PC-9 (cell line): ENCODE results near the gene TERT. TPM values are rescaled to one million over a fixed set of nuclear protein-coding genes. Genes with fewer than 3 reads are reported as not detected.

Experiments
- BruUV-seq: library from RNA; stranded (reverse); fragments of 400-500 nt; replicated peaks from 2 replicates; lab custom pipeline; 2021; lab: Mats Ljungman, UMichigan
- CTCF ChIA-PET: fragments of 300-600 bp; sonication (Branson Sonifier 250); formaldehyde crosslinking; loops from one replicate; lab custom pipeline; 2022; ENCODE audit warnings: antibody characterized with exemption; lab: Charles Lee
- POLR2A ChIA-PET: fragments of 300-600 bp; sonication (Branson Sonifier 250); formaldehyde crosslinking; loops from one replicate; lab custom pipeline; 2022; ENCODE audit warnings: antibody characterized with exemption; ENCODE audit not compliant: unreplicated experiment; lab: Charles Lee
- DNase-seq, 2 experiments: peaks; one replicate each; pipeline versions ENCODE4 v3.0.0 to v3.0.0-alpha.2; 2015 to 2022; ENCODE audit warnings: mixed read lengths in 1 of 2
- H2AFZ ChIP-seq: fragments of 200-600 bp; sonication (generic); 2 replicates; pipeline ENCODE4 v1.8.1; 2017; ENCODE audit warnings: antibody characterized with exemption
- H3F3A ChIP-seq: fragments of 200-600 bp; sonication (generic); 2 replicates; pipeline ENCODE4 v1.8.1; 2017; ENCODE audit warnings: antibody characterized with exemption, mild to moderate bottlenecking, low read depth; ENCODE audit not compliant: insufficient read depth
- H3K27ac ChIP-seq: fragments of 200-600 bp; sonication (generic); 2 replicates; pipeline ENCODE4 v1.6.1; 2016; ENCODE audit warnings: mixed run types
- H3K27me3 ChIP-seq: fragments of 200-600 bp; sonication (generic); 2 replicates; pipeline ENCODE4 v1.6.1; 2016; ENCODE audit warnings: low read depth, mixed run types; ENCODE audit not compliant: insufficient read depth
- H3K36me3 ChIP-seq: fragments of 200-600 bp; sonication (generic); 2 replicates; pipeline ENCODE4 v1.6.1; 2016; ENCODE audit warnings: low read depth, mixed run types
- H3K4me1 ChIP-seq: fragments of 200-600 bp; sonication (generic); replicated peaks from 2 replicates; pipeline ENCODE4 v1.6.1; 2016; ENCODE audit warnings: mixed run types; ENCODE audit not compliant: insufficient read depth
- H3K4me2 ChIP-seq: fragments of 200-600 bp; sonication (generic); 2 replicates; pipeline ENCODE4 v1.6.1; 2017; ENCODE audit warnings: mixed run types
- H3K4me3 ChIP-seq: fragments of 200-600 bp; sonication (generic); 2 replicates; pipeline ENCODE4 v1.6.1; 2016; ENCODE audit warnings: mixed run types
- H3K79me2 ChIP-seq: fragments of 200-600 bp; sonication (generic); 2 replicates; pipeline ENCODE4 v1.6.1; 2017; ENCODE audit warnings: low read depth, mixed run types
- H3K9me2 ChIP-seq: fragments of 200-600 bp; sonication (generic); 2 replicates; pipeline ENCODE4 v1.8.1; 2017; ENCODE audit warnings: mild to moderate bottlenecking; ENCODE audit not compliant: insufficient read depth
- H3K9me3 ChIP-seq: fragments of 200-600 bp; sonication (generic); 2 replicates; pipeline ENCODE4 v1.8.1; 2016; ENCODE audit warnings: low read depth; ENCODE audit not compliant: insufficient read depth
- H4K20me1 ChIP-seq: fragments of 200-600 bp; sonication (generic); 2 replicates; pipeline ENCODE4 v1.8.1; 2017; ENCODE audit not compliant: insufficient read depth
- CTCF ChIP-seq: fragments of 200-600 bp; sonication (generic); conservative IDR thresholded peaks from 2 replicates; pipeline ENCODE4 v1.6.1; 2017; ENCODE audit warnings: mixed run types, antibody characterized with exemption, mild to moderate bottlenecking, moderate library complexity
- EZH2 ChIP-seq: fragments of 200-600 bp; sonication (generic); IDR thresholded peaks from 2 replicates; pipeline ENCODE4 v1.8.0; 2017; ENCODE audit warnings: antibody characterized with exemption, low read depth
- intact Hi-C: fragments of 100-400 bp; cut with micrococcal nuclease; formaldehyde crosslinking; loops from one replicate; pipeline ENCODE4 v1.10.0; 2022; ENCODE audit not compliant: unreplicated experiment
- total RNA-seq: library from RNA; stranded (reverse); gene quantifications from 2 replicates; pipeline ENCODE4 v1.2.3, GENCODE V29; 2021

The TERT gene
- total RNA-seq, 1 experiment from 2014 or later: 0.74 TPM

- H3K27ac ChIP-seq: no peak overlapping the region
- ChIA-PET CTCF (no interaction called here), POLR2A (no interaction called here)
- no peak for DNase-seq
- TF ChIP-seq CTCF (no peak), EZH2 (no peak)
- H3K9me2 ChIP-seq: no peaks in the 10 kb centered on the region
- H3K9me3 ChIP-seq: peaks cover 5% of the 10 kb centered on the region; the same call in 1 of the 2 replicates
- H3K4me1 ChIP-seq: no peaks in the 10 kb centered on the region; the same call in 1 of the 2 replicates
- no peaks in the 10 kb centered on the region for H3K36me3 ChIP-seq
- H3K27me3 ChIP-seq: peaks cover 96% of the 10 kb centered on the region
- H2AFZ ChIP-seq: no peak overlapping the region
- intact Hi-C loops: no loop called here
- no peak overlapping the region for H3K4me2 ChIP-seq
- BruUV-seq: no TSS peak
- no peaks in the 10 kb centered on the region for H3K79me2 ChIP-seq
- H3F3A ChIP-seq: peaks cover 10% of the 10 kb centered on the region
- H4K20me1 ChIP-seq: peaks cover 11% of the 10 kb centered on the region
- H3K4me3 ChIP-seq: no peak overlapping the region
Measured at GRCh38 chr5:1224631-1225030, 70.2 kb downstream of the TERT start.

- Histone ChIP-seq H3K4me1 (no peaks in the 10 kb centered on the region; the same call in 1 of the 2 replicates), H2AFZ (no peak overlapping the region), H3K9me2 (no peaks in the 10 kb centered on the region), H3F3A (peaks cover 10% of the 10 kb centered on the region), H3K27ac (no peak overlapping the region), H3K9me3 (peaks cover 5% of the 10 kb centered on the region; the same call in 1 of the 2 replicates), H3K4me3 (no peak overlapping the region), H3K36me3 (no peaks in the 10 kb centered on the region), H3K27me3 (peaks cover 96% of the 10 kb centered on the region), H4K20me1 (peaks cover 11% of the 10 kb centered on the region), H3K4me2 (no peak overlapping the region), H3K79me2 (no peaks in the 10 kb centered on the region)
- intact Hi-C loops: no loop called here
- no peak for TF ChIP-seq CTCF
- TF ChIP-seq EZH2: no peak
- ChIA-PET POLR2A (no interaction called here), CTCF (no interaction called here)
- BruUV-seq: no TSS peak
- no peak for DNase-seq
Measured at GRCh38 chr5:1223278-1223670, 71.6 kb downstream of the TERT start.

- intact Hi-C loops: no loop called here
- Histone ChIP-seq H3K9me2 (no peaks in the 10 kb centered on the region), H2AFZ (no peak overlapping the region), H3K79me2 (no peaks in the 10 kb centered on the region), H3K27ac (no peak overlapping the region), H3K4me1 (no peaks in the 10 kb centered on the region; the same call in 1 of the 2 replicates), H3K36me3 (no peaks in the 10 kb centered on the region), H4K20me1 (peaks cover 11% of the 10 kb centered on the region), H3K27me3 (peaks cover 96% of the 10 kb centered on the region), H3K9me3 (peaks cover 5% of the 10 kb centered on the region; the same call in 1 of the 2 replicates), H3K4me2 (no peak overlapping the region), H3K4me3 (no peak overlapping the region), H3F3A (peaks cover 10% of the 10 kb centered on the region)
- TF ChIP-seq EZH2 (no peak), CTCF (no peak)
- POLR2A ChIA-PET: no interaction called here
- no TSS peak for BruUV-seq
- no peak for DNase-seq
- CTCF ChIA-PET: no interaction called here
Measured at GRCh38 chr5:1222621-1223277, 72.1 kb downstream of the TERT start.
